Measurements from ENCODE around the gene ANKRD13D. TPM values are rescaled to one million over a fixed set of nuclear protein-coding genes. Genes with fewer than 3 reads are reported as not detected.
A peak's percentile ranks its signal among the peaks of the same experiment; 100 is the strongest.

Gene ANKRD13D
- 10 to 100 TPM; 56.6 to 58.6 TPM for total RNA-seq
- polyA plus RNA-seq (2013, experiment 1 of 2), result 30.0 TPM
- polyA plus RNA-seq (2013, experiment 2 of 2), result 27.5 TPM
- long read RNA-seq, experiment 1, partial matches to known transcripts, result 3 of 8 reads
- long read RNA-seq, experiment 1, other reads (novel, unspliced or antisense), result 2 of 8 reads
- long read RNA-seq, experiment 2, transcript ANKRD13D-202 (15 exons, 2,881 nt), result major isoform, 19 of 44 reads
- long read RNA-seq, experiment 2, partial matches to known transcripts, result 5 of 44 reads
- long read RNA-seq, experiment 2, other reads (novel, unspliced or antisense), result 17 of 44 reads
- long read RNA-seq, experiment 3, transcript ANKRD13D-202 (15 exons, 2,881 nt), result major isoform, 13 of 29 reads
- long read RNA-seq, experiment 3, partial matches to known transcripts, result 6 of 29 reads
- long read RNA-seq, experiment 3, other reads (novel, unspliced or antisense), result 8 of 29 reads
- long read RNA-seq, experiment 4, partial matches to known transcripts, result 3 of 9 reads
- long read RNA-seq, experiment 4, other reads (novel, unspliced or antisense), result 2 of 9 reads

DNA sequence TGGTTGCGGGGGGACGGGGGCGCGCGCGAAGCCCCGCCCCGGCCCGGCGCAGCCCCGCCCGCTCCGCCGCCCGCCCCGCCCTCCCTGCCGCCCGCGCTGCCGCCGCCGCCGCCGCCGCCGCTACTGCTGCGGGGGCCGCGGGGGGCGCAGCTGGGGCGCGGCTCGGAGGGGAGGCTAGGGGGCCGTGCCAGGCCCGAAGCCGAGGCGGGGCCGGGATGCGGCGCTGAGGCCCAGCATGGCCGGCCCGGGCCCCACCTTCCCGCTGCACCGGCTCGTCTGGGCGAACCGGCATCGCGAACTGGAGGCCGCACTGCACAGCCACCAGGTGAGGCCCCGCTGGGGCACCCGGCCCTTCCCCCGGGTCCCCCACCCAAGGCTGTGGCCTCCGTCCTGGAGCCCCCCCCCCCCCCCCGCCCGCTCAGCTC is at the start of gene ANKRD13D:
Gene ANKRD13D (plus strand): TSS at position 78 of the 425 bp plus-strand sequence. CDS start 158 bp downstream, at position 236.
- H3K4me3 ChIP-seq (ENCODE audit: low read length), result peak within 1 kb of the TSS; percentile 86
- peaks cover 13% of the 10 kb centered on the region for H3K9me3 ChIP-seq (ENCODE audit: control insufficient read depth, low read length)
- H3K27ac ChIP-seq (ENCODE audit: low read depth, low read length), result peak within 1 kb of the TSS; percentile 89
- H3K4me3 Mint-ChIP-seq, result peak within 1 kb of the TSS; percentile 83
- peak; percentile 79 for DNase-seq
- H3K36me3 Mint-ChIP-seq (ENCODE audit: low read depth), result peaks cover 35% of the 10 kb centered on the region
- TF ChIP-seq, protein P1, sequence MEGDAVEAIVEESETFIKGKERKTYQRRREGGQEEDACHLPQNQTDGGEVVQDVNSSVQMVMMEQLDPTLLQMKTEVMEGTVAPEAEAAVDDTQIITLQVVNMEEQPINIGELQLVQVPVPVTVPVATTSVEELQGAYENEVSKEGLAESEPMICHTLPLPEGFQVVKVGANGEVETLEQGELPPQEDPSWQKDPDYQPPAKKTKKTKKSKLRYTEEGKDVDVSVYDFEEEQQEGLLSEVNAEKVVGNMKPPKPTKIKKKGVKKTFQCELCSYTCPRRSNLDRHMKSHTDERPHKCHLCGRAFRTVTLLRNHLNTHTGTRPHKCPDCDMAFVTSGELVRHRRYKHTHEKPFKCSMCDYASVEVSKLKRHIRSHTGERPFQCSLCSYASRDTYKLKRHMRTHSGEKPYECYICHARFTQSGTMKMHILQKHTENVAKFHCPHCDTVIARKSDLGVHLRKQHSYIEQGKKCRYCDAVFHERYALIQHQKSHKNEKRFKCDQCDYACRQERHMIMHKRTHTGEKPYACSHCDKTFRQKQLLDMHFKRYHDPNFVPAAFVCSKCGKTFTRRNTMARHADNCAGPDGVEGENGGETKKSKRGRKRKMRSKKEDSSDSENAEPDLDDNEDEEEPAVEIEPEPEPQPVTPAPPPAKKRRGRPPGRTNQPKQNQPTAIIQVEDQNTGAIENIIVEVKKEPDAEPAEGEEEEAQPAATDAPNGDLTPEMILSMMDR (conservative IDR thresholded peaks at IDR 0.05), result no peak
- peak within 1 kb of the TSS; percentile 59 for H3K9ac ChIP-seq (ENCODE audit: extremely low read depth, low read length, poor library complexity, severe bottlenecking)
- whole genome bisulfite sequencing, 2 experiments (ENCODE audit: insufficient coverage in 1 of 2, insufficient read length in 1 of 2), result 0% methylated on average over 55 of the region's 56 CpGs; no CpG with 5 or more reads in 1 of the 2 experiments
- peaks cover 33% of the 10 kb centered on the region for H3K36me3 ChIP-seq (ENCODE audit: control insufficient read depth, insufficient read depth, low read length)
- no peaks in the 10 kb centered on the region for H3K4me1 ChIP-seq (ENCODE audit: control insufficient read depth, insufficient read depth, low read length)
- no peaks in the 10 kb centered on the region for H3K27me3 Mint-ChIP-seq (ENCODE audit: insufficient read depth)
- H3K27ac Mint-ChIP-seq, result peak within 1 kb of the TSS; percentile 91
- peaks cover 10% of the 10 kb centered on the region for H3K4me1 Mint-ChIP-seq
- H3K27me3 ChIP-seq (ENCODE audit: control insufficient read depth, insufficient read depth, low read length, poor library complexity, severe bottlenecking), result no peaks in the 10 kb centered on the region
- H3K9me3 Mint-ChIP-seq, result peaks cover 3% of the 10 kb centered on the region

DNA sequence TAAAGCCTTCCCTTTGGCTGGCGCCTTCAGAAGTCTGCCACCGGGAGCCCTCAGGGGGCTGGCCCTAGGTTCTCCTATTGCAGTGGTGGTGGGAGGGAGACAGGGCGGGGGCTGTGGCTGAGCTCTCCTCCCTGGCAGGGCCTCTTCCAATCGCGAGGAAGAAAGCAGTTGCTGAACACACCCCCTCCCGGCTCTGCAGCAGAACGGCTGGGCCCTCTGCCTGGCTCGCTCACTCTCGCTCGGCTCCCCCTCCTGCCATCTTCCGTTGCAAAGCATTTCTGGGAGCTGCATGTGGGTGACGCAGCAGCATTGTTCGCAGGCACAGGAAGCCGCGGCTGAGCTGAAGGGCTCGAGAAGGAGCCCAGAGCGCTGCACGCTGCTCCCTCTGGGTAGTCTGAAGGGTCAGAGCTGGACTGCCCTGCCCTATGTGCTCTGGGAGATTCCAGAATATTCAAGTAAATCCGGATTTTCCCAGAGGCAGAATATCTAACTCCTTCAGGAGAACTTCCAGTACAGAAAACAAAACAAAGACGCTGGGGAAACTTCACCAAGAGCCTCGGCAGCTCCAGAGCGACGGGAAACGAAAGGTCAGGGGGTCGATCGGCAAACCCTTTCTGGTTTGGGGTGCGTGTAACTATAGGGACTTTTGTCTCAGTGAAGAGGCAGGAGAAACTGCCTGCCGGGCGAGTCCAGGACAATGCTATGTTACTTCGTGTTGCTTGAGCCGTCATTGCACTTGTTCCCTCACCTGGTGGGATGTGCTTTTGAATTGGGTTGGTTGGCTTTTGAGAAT is 49.1 kb upstream of the ANKRD13D start:
- Mint-ChIP-seq H3K9me3 (no peaks in the 10 kb centered on the region), H3K4me3 (peak overlapping the region; percentile 99), H3K27ac (peak overlapping the region; percentile 100), H3K27me3 (ENCODE audit: insufficient read depth) (no peaks in the 10 kb centered on the region), H3K4me1 (peaks cover 34% of the 10 kb centered on the region), H3K36me3 (ENCODE audit: low read depth) (peaks cover 36% of the 10 kb centered on the region)
- Histone ChIP-seq H3K9me3 (ENCODE audit: control insufficient read depth, low read length) (no peaks in the 10 kb centered on the region), H3K9ac (ENCODE audit: extremely low read depth, low read length, poor library complexity, severe bottlenecking) (peak overlapping the region; percentile 99), H3K27me3 (ENCODE audit: control insufficient read depth, insufficient read depth, low read length, poor library complexity, severe bottlenecking) (no peaks in the 10 kb centered on the region), H3K27ac (ENCODE audit: low read depth, low read length) (peak overlapping the region; percentile 96), H3K4me1 (ENCODE audit: control insufficient read depth, insufficient read depth, low read length) (peaks cover 21% of the 10 kb centered on the region), H3K4me3 (ENCODE audit: low read length) (peak overlapping the region; percentile 98), H3K36me3 (ENCODE audit: control insufficient read depth, insufficient read depth, low read length) (peaks cover 32% of the 10 kb centered on the region)
- DNase-seq, result peak; percentile 99
- WGBS, 2 experiments (ENCODE audit: insufficient coverage in 1 of 2, insufficient read length in 1 of 2), result 0% methylated on average over 17 to 31 of the region's 31 CpGs
- TF ChIP-seq, protein P1 (conservative IDR thresholded peaks at IDR 0.05), result no peak

Data from endodermal cell (in vitro differentiated cells).